Stimulated activated CD4-positive, alpha-beta T cell treated with anti-CD3 and anti-CD28 coated beads, Interleukin-4, amount 100 ng/mL, for 4 hours (primary cell): ENCODE results near the gene GLCCI1.
A peak's percentile ranks its signal among the peaks of the same experiment; 100 is the strongest.

Experiments
- DNase-seq, 2 experiments: peaks; one replicate each; pipeline ENCODE4 v3.0.0-alpha.2; 2020

GLCCI1 gene

DNA sequence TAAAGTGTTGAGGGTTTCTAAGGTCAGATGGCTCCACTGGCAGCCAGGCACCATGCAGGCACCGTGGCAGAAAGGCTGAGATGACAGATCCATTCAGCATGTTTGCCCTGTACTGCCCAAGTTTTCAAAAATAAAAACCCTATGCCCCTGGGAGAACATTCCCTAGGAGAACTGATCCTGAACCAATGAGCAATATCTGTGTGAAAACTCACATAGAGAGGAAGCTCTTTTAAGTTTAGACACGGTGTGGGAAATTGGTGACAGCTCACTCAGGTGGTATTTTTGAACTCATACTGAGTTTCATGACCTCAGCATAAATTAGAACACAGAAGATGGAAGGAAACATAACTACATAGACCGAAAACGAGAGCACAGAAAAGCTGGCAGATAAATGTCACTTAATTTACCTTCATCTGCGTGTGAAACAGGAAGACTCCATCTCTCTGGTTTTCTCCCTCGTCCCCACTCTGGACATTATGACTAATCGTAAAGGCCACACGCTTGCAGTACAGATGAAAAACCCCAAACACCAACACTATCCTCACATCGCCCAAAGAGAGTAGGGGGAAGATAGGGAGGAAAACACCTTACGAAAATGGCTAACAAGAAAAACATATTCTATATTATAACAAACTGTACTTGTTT is 165.6 kb downstream of the GLCCI1 start:
- DNase-seq = peak in 1 of 2 experiments; percentile 30

DNA sequence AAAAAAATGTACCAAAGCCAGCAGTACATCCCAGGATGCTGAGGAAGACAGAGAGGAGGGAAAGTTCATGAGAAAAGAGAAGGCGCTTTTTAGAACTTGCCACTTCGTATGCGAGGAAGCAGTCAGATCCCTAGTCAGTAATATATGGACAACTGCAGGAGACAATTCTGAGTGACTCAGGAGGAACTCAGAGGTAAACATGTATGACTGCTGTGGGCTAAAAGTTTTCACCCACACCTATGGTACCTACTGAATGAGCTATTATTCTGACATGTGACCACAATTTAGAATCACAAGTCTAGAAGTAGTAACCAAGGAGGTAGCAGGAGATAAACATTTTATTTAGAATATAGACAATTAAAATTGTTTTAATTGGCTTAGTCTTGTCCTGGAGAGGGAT is 166.8 kb downstream of the GLCCI1 start:
- no peak for DNase-seq

- DNase-seq = no peak
Observed at GRCh38 chr7:8136051-8136730, 167.6 kb downstream of the GLCCI1 start.
